ENCODE measurements around the gene ANXA11. TPM values are rescaled to one million over a fixed set of nuclear protein-coding genes. Genes with fewer than 3 reads are reported as not detected.
"Not testable (repeated sequence)": the region's sequence is repeated elsewhere in the genome, so short reads cannot be mapped to it uniquely, and the experiment has no call there.

ANXA11 gene
- total RNA-seq, 2 donors from 2014 or later: 130 to 198 TPM

DNA sequence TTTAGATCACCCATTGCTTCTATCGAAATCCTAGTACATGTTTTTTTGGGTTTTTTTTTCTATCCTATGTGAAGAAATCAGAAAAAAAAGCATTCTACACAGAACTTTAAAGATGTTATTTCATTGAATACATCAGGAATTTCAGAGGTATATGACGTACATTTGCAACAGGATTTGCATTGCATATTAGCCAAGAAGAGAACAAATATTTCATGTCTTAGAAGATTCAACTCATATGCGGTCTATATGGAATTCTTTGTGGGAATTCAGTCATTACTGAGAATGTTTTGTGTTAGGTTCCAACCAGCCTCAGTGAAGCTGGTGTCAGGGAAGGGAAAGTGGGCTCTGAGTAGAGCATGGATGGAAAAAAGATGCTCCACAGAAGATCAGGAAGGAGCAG is 39.0 kb upstream of the ANXA11 start:
- not testable (repeated sequence) for ATAC-seq (ENCODE audit: insufficient number of reproducible peaks, low FRiP score, low read depth); H3K36me3 ChIP-seq; H3K27me3 ChIP-seq (replicated peaks; ENCODE audit: insufficient read depth); DNase-seq (ENCODE audit: low spot score); H3K9me3 ChIP-seq; H3K4me1 ChIP-seq (ENCODE audit: control insufficient read depth in 1 of 2, low read depth in 2 of 2); H3K27ac ChIP-seq; H3K4me3 ChIP-seq

DNA sequence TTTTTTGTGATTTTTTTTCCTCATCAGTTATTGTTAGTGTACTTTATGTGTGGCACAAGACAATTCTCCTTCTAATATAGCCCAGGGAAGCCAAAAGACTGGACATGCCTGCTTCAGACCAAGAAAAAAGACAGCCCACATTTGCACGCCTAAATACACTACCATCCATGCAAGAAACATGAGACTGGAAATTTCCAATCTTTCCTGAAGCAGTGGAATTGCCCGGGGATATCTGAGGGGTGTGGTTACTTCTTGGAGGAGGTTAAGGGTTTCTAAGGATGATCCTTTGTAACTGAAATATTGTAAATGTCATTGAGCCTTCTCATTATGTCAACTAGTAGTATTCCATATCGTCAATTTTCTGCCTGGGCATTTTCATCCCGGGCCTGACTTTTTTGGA is 37.0 kb upstream of the ANXA11 start:
- not testable (repeated sequence) for H3K4me3 ChIP-seq; H3K36me3 ChIP-seq; DNase-seq (ENCODE audit: low spot score); ATAC-seq (ENCODE audit: insufficient number of reproducible peaks, low FRiP score, low read depth); H3K27ac ChIP-seq; H3K27me3 ChIP-seq (replicated peaks; ENCODE audit: insufficient read depth); H3K4me1 ChIP-seq (ENCODE audit: control insufficient read depth in 1 of 2, low read depth in 2 of 2); H3K9me3 ChIP-seq

DNA sequence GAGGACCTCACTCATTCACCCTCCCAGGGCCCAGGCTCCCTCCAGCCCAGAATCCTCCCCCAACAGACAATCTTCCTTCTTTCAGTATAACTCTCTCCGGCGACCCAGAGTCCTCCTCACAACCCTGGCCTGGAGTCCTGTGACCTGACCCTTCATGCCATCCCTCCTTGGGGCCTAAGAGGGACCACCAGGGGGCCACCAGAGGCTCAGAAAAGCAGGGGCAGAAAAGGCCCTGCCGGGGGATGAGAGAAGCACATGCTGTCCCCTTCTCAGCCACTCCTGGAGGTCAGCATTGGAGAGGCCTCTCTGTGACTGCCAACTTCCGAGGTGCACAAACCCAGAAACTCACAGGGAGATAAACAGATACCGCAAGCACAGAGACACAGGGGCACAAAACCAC is 31.1 kb upstream of the ANXA11 start:
- H3K4me3 ChIP-seq; ATAC-seq (ENCODE audit: insufficient number of reproducible peaks, low FRiP score, low read depth); H3K9me3 ChIP-seq; H3K27ac ChIP-seq; H3K27me3 ChIP-seq (replicated peaks; ENCODE audit: insufficient read depth); DNase-seq (ENCODE audit: low spot score); H3K36me3 ChIP-seq; H3K4me1 ChIP-seq (ENCODE audit: control insufficient read depth in 1 of 2, low read depth in 2 of 2): not testable (repeated sequence)

DNA sequence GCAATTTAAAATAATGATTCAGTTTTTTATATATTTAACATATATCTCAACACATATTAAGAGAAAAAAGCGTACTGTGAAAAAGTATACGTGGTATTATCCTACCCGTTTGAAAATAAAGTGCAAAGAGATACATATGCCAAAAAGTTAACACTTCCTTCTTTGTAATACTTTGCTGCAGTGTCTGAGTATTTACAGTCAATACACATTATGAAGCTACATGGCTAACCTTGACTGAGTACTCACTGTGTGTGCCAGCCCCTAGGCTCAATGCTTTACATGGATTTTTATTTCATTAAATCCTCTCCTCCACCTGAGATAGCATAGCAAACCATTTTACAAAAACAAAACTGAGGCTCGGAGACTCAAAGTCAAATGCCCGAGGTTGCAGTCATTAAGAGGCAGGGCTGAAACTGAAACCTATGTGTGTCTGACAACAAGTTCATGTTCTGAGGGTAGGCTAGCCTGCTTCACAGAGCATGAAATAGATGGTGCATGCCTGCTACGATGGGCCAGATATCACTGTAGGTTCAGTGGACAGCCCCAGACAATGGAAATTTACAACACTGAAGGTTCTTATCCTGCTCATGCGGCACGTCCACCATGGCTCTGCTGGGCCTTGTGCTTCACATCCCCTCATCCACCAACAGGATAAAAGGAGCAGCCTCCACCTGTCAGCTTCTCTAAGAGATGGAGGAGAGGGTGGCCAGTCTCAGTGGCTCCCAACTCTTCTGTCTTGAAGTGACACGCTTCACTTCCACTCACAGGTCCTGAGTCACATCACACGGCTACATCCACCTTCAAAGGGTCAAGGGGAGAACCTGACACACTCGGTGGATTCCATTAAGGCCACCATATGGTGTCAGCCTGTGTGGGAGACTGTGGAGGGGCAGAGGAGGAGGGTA is 29.2 kb upstream of the ANXA11 start:
- ATAC-seq (ENCODE audit: insufficient number of reproducible peaks, low FRiP score, low read depth); H3K4me1 ChIP-seq (ENCODE audit: control insufficient read depth in 1 of 2, low read depth in 2 of 2); H3K27ac ChIP-seq; H3K27me3 ChIP-seq (replicated peaks; ENCODE audit: insufficient read depth); H3K9me3 ChIP-seq; H3K36me3 ChIP-seq; H3K4me3 ChIP-seq; DNase-seq (ENCODE audit: low spot score): not testable (repeated sequence)

DNA sequence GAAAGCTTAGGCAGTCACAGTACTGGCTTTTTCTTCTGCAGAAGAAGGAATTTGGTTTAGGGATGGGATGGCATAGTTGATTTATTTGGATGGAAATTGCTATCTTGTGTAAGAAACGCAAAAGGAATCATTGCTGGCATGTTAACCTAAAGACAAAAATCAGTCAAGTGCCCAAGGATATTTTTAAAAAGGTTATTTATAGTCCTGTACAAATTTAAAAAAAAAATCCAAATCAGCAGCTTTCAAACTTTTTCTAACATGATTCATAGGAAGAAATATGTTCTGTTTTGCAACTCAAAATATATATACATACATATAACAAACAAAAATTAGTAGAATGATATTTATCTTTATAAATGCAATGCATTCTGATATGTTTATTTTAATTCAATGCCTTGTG is 28.5 kb upstream of the ANXA11 start:
- ATAC-seq (ENCODE audit: insufficient number of reproducible peaks, low FRiP score, low read depth); H3K4me3 ChIP-seq; DNase-seq (ENCODE audit: low spot score); H3K27ac ChIP-seq; H3K4me1 ChIP-seq (ENCODE audit: control insufficient read depth in 1 of 2, low read depth in 2 of 2); H3K9me3 ChIP-seq; H3K27me3 ChIP-seq (replicated peaks; ENCODE audit: insufficient read depth); H3K36me3 ChIP-seq: not testable (repeated sequence)

DNA sequence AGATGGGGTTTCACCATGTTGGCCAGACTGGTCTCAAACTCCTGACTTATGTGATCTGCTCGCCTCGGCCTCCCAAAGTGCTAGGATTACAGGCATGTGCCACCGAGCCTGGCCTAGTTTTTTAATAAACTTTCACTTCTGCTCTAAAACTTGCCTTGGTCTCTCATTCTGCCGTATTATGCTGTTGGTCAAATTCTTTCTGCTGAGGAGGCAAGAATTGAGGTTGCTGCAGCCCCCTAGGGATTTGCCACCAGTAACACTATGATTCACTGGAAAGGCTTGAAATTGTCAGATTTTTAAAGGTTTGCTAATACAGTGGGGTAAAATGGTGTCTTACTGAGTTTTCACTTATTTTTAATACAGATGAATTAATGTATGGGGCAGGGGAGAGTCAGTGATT is 21.4 kb upstream of the ANXA11 start:
- H3K9me3 ChIP-seq; H3K4me3 ChIP-seq; ATAC-seq (ENCODE audit: insufficient number of reproducible peaks, low FRiP score, low read depth); DNase-seq (ENCODE audit: low spot score); H3K27ac ChIP-seq; H3K36me3 ChIP-seq; H3K27me3 ChIP-seq (replicated peaks; ENCODE audit: insufficient read depth); H3K4me1 ChIP-seq (ENCODE audit: control insufficient read depth in 1 of 2, low read depth in 2 of 2): not testable (repeated sequence)

DNA sequence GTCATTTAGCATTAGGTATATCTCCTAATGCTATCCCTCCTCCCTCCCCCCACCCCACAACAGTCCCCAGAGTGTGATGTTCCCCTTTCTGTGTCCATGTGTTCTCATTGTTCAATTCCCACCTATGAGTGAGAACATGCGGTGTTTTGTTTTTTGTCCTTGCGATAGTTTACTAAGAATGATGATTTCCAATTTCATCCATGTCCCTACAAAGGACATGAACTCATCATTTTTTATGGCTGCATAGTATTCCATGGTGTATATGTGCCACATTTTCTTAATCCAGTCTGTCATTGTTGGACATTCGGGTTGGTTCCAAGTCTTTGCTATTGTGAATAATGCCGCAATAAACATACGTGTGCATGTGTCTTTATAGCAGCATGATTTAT is 17.7 kb upstream of the ANXA11 start:
- DNase-seq (ENCODE audit: low spot score); H3K4me1 ChIP-seq (ENCODE audit: control insufficient read depth in 1 of 2, low read depth in 2 of 2); ATAC-seq (ENCODE audit: insufficient number of reproducible peaks, low FRiP score, low read depth); H3K36me3 ChIP-seq; H3K27ac ChIP-seq; H3K4me3 ChIP-seq; H3K9me3 ChIP-seq; H3K27me3 ChIP-seq (replicated peaks; ENCODE audit: insufficient read depth): not testable (repeated sequence)

DNA sequence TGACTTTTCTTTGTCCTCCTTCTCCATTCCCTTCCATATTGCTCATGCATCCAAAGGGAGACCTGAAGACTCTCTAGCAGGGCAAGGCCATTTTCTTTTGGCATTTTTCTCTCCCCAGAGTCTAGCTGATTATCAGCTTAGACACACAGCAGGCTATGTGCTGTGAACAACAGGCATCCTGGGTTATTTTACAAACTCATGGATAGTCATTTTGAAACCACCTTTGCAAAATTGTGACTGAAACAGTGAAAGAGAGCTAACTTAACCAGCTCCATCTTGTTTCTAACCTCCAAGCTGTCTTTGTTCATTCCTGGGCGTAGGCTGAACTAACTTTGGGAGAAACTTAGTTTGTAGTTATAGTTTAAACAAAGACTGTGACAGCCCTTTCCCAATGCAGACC is 13.5 kb upstream of the ANXA11 start:
- H3K27me3 ChIP-seq (replicated peaks; ENCODE audit: insufficient read depth); H3K9me3 ChIP-seq; H3K27ac ChIP-seq; DNase-seq (ENCODE audit: low spot score); H3K4me1 ChIP-seq (ENCODE audit: control insufficient read depth in 1 of 2, low read depth in 2 of 2); ATAC-seq (ENCODE audit: insufficient number of reproducible peaks, low FRiP score, low read depth); H3K4me3 ChIP-seq; H3K36me3 ChIP-seq: not testable (repeated sequence)

DNA sequence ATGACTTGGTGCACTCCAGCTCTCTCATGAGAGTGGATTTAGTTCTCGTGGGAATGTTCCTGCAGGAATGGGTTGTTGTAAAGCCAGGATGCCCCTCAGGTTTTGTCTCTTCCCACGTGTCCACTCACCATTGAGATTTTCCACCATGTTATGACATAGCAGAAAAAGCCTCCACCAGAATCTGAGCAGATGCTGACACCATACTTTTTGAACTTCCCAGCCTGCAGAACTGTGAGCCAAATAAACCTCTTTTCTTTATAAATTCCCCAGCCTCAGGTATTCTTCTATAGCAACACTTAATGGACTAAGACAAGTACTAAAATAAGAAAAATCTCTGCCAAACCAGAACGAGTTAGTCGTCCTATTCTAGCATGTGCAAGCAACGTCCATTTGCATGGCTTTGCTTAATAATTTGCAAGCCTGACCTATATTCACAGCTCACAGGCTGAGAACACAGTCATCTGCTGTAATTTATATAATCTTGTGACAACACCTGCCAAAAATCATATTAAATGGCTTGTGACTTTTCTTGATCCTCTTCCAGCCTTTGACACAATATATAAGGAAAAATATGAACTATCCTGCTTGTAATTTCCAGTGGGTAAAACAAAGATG is 9.1 kb upstream of the ANXA11 start:
- not testable (repeated sequence) for H3K9me3 ChIP-seq; H3K4me1 ChIP-seq (ENCODE audit: control insufficient read depth in 1 of 2, low read depth in 2 of 2); H3K36me3 ChIP-seq; H3K27ac ChIP-seq; DNase-seq (ENCODE audit: low spot score); H3K27me3 ChIP-seq (replicated peaks; ENCODE audit: insufficient read depth); ATAC-seq (ENCODE audit: insufficient number of reproducible peaks, low FRiP score, low read depth); H3K4me3 ChIP-seq

DNA sequence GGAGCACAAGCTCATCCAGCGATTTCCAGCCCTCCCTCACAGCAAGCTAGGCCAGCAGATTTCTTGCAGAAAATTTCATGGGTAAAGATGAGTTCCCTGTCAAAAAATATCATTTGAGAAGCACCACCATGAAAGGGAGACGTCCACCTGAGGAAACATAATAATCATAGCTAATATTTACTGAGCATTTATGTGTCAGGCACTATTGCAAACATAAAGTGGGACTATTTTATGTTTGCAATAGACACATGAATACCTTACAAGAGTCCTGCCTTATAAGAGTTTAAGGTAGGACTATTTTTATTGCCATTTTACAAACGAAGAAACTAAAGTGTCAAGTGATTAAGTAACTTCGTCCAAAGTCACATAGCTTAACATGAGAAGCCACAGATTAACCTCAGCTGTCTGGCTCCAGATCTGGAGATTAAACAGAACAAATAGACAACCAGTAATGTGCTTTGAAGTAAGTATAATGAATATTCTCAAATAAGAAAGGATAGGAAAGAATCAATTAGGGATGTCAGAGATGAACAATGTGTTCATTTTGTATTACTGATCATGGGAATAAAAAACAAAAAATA is 7.3 kb upstream of the ANXA11 start:
- not testable (repeated sequence) for H3K27ac ChIP-seq; ATAC-seq (ENCODE audit: insufficient number of reproducible peaks, low FRiP score, low read depth); H3K27me3 ChIP-seq (replicated peaks; ENCODE audit: insufficient read depth); DNase-seq (ENCODE audit: low spot score); H3K9me3 ChIP-seq; H3K4me3 ChIP-seq; H3K36me3 ChIP-seq
- H3K4me1 ChIP-seq (ENCODE audit: control insufficient read depth in 1 of 2, low read depth in 2 of 2): peaks cover 6 to 20% of the 10 kb centered on the region in 2 donors
